SK-N-SH (cell line): ENCODE measurements around the gene NPAS3. TPM values are rescaled to one million over a fixed set of nuclear protein-coding genes. Genes with fewer than 3 reads are reported as not detected.

ENCODE experiments used
- CTCF ChIA-PET: fragments of 300-600, 350-600 bp; formaldehyde crosslinking; extraction: SDS; loops from one replicate; lab custom pipeline; 2021; lab: Yijun Ruan, JAX
- POLR2A ChIA-PET: fragments of 350-600 bp; sonication (Branson Sonifier 250); formaldehyde crosslinking; extraction: SDS; loops from one replicate; lab custom pipeline; 2020; ENCODE audit warnings: antibody characterized with exemption, inconsistent platforms; lab: Yijun Ruan, JAX
- DNase-seq: peaks from one replicate; pipeline ENCODE4 v3.0.0; 2012
- H2AFZ ChIP-seq: fragments of 200-600 bp; sonication (generic); 2 replicates; pipeline ENCODE4 v1.8.1; 2016; ENCODE audit warnings: antibody characterized with exemption, mild to moderate bottlenecking, low read depth
- H3F3A ChIP-seq: fragments of 200-600 bp; sonication (generic); replicated peaks from 2 replicates; pipeline ENCODE3; 2016; ENCODE audit warnings: antibody characterized with exemption, mild to moderate bottlenecking; ENCODE audit not compliant: insufficient read depth
- H3K27ac ChIP-seq, 2 experiments: fragments of 200-500 bp in 1 of 2; fragments of 200-600 bp in 1 of 2; sonication (Bioruptor generic) in 1 of 2; sonication (generic), shearing (Covaris generic) in 1 of 2; 2 replicates each; pipeline versions ENCODE4 v1.5.1 to v1.6.1; 2014 to 2016; ENCODE audit warnings: low read depth in 2 of 2, inconsistent platforms in 1 of 2, low read length in 1 of 2, mild to moderate bottlenecking in 1 of 2, mixed read lengths in 1 of 2
- H3K27me3 ChIP-seq: fragments of 200-600 bp; sonication (generic), shearing (Covaris generic); 2 replicates; pipeline ENCODE4 v1.6.1; 2016; ENCODE audit warnings: mixed run types; ENCODE audit not compliant: insufficient read depth
- H3K36me3 ChIP-seq, 2 experiments: fragments of 200-500 bp in 1 of 2; fragments of 200-600 bp in 1 of 2; sonication (Bioruptor generic) in 1 of 2; sonication (generic) in 1 of 2; replicated peaks in 1 of 2; 2 replicates each; pipeline versions ENCODE3 to v1.5.1; 2014 to 2016; ENCODE audit warnings: low read length in 1 of 2, mild to moderate bottlenecking in 1 of 2; ENCODE audit not compliant: insufficient read depth in 2 of 2, control insufficient read depth in 1 of 2
- H3K4me1 ChIP-seq, 2 experiments: fragments of 200-500 bp in 1 of 2; fragments of 200-600 bp in 1 of 2; sonication (Bioruptor generic) in 1 of 2; sonication (generic), shearing (Covaris generic) in 1 of 2; 2 replicates each; pipeline versions ENCODE4 v1.5.1 to v1.6.1; 2014 to 2016; ENCODE audit warnings: low read depth in 1 of 2, low read length in 1 of 2, mixed run types in 1 of 2; ENCODE audit not compliant: insufficient read depth in 2 of 2, control insufficient read depth in 1 of 2
- H3K4me2 ChIP-seq: fragments of 200-600 bp; sonication (generic), shearing (Covaris generic); 2 replicates; pipeline ENCODE4 v1.6.1; 2017; ENCODE audit warnings: mixed run types
- H3K4me3 ChIP-seq, 2 experiments: fragments of 200-500 bp in 1 of 2; fragments of 200-600 bp in 1 of 2; sonication (Bioruptor generic) in 1 of 2; sonication (generic), shearing (Covaris generic) in 1 of 2; 2 replicates each; pipeline versions ENCODE4 v1.5.1 to v1.8.1; 2014 to 2016; ENCODE audit warnings: low read depth in 2 of 2, inconsistent platforms in 1 of 2, low read length in 1 of 2, mild to moderate bottlenecking in 1 of 2, mixed read lengths in 1 of 2, moderate library complexity in 1 of 2
- H3K79me2 ChIP-seq: fragments of 200-600 bp; sonication (generic); 2 replicates; pipeline ENCODE4 v1.8.1; 2017; ENCODE audit warnings: mild to moderate bottlenecking; ENCODE audit not compliant: insufficient read depth
- H3K9ac ChIP-seq: fragments of 200-600 bp; sonication (generic); 2 replicates; pipeline ENCODE4 v1.6.1; 2017; ENCODE audit warnings: mixed run types
- H3K9me2 ChIP-seq: fragments of 200-600 bp; sonication (generic); 2 replicates; pipeline ENCODE4 v1.6.1; 2017; ENCODE audit warnings: mixed run types
- H3K9me3 ChIP-seq: fragments of 200-600 bp; sonication (generic); 2 replicates; pipeline ENCODE4 v1.6.1; 2017; ENCODE audit warnings: mixed run types, mild to moderate bottlenecking, moderate library complexity
- H4K20me1 ChIP-seq: fragments of 200-600 bp; sonication (generic); 2 replicates; pipeline ENCODE4 v1.6.1; 2017; ENCODE audit warnings: mild to moderate bottlenecking, mixed run types; ENCODE audit not compliant: insufficient read depth
- FOXJ3 ChIP-seq: sonication (generic); formaldehyde crosslinking; IDR thresholded peaks from 2 replicates; pipeline ENCODE4 v1.5.1; 2020; ENCODE audit warnings: mild to moderate bottlenecking, missing genetic modification reagents
- IRF3 ChIP-seq: fragments of 150-350 bp; IDR thresholded peaks from 2 replicates; pipeline ENCODE4 v1.6.1; 2016; ENCODE audit warnings: mild to moderate bottlenecking, low read depth, low read length
- JUND ChIP-seq: IDR thresholded peaks from 2 replicates; pipeline ENCODE4 v1.4.0; 2012
- MAX ChIP-seq: IDR thresholded peaks from 2 replicates; pipeline ENCODE4 v1.4.0; 2012; ENCODE audit warnings: low read depth
- MEF2A ChIP-seq: IDR thresholded peaks from 2 replicates; pipeline ENCODE4 v1.4.0; 2012; ENCODE audit warnings: low read depth, borderline replicate concordance
- MXI1 ChIP-seq: IDR thresholded peaks from 2 replicates; pipeline ENCODE4 v1.6.1; 2012; ENCODE audit warnings: mild to moderate bottlenecking, low read depth, low read length, improper control_type of control experiment
- NFIC ChIP-seq: IDR thresholded peaks from 2 replicates; pipeline ENCODE4 v1.4.0; 2012; ENCODE audit warnings: borderline replicate concordance
- TCF12 ChIP-seq: IDR thresholded peaks from 2 replicates; pipeline ENCODE4 v1.4.0; 2012
- ZBTB33 ChIP-seq: IDR thresholded peaks from 2 replicates; pipeline ENCODE4 v1.4.0; 2012; ENCODE audit warnings: low read depth, borderline replicate concordance
- WGBS: methylation state at CpG from one replicate; pipeline ENCODE4 v1.1.6; 2017; ENCODE audit warnings: low lambda C conversion rate; 5-methylcytosine and 5-hydroxymethylcytosine counted together
- polyA plus RNA-seq, 3 experiments: library from polyadenylated mRNA; depleted of rRNA; stranded (reverse); fragments of >200 nt; gene quantifications; 2 replicates each; pipeline ENCODE4 v1.2.3, GENCODE V29; 2012
- TF ChIP-seq, protein P1 (sequence below): IDR thresholded peaks from 2 replicates; pipeline ENCODE4 v1.6.1; 2012; ENCODE audit warnings: mild to moderate bottlenecking, low read depth, low read length, moderate library complexity
- TF ChIP-seq, protein P2 (sequence below): fragments of 200-600 bp; sonication (generic); IDR thresholded peaks from 2 replicates; pipeline ENCODE4 v1.6.1; 2017; ENCODE audit warnings: antibody characterized with exemption, mild to moderate bottlenecking, moderate library complexity

The NPAS3 gene
- polyA plus RNA-seq, 1 of the 3 experiments (the other 2 are of a cell fraction): 4.3 TPM

- TF ChIP-seq IRF3 (no peak), FOXJ3 (CRISPR knock-in tag) (no peak), NFIC (no peak), TCF12 (no peak)
- TF ChIP-seq, protein P1, sequence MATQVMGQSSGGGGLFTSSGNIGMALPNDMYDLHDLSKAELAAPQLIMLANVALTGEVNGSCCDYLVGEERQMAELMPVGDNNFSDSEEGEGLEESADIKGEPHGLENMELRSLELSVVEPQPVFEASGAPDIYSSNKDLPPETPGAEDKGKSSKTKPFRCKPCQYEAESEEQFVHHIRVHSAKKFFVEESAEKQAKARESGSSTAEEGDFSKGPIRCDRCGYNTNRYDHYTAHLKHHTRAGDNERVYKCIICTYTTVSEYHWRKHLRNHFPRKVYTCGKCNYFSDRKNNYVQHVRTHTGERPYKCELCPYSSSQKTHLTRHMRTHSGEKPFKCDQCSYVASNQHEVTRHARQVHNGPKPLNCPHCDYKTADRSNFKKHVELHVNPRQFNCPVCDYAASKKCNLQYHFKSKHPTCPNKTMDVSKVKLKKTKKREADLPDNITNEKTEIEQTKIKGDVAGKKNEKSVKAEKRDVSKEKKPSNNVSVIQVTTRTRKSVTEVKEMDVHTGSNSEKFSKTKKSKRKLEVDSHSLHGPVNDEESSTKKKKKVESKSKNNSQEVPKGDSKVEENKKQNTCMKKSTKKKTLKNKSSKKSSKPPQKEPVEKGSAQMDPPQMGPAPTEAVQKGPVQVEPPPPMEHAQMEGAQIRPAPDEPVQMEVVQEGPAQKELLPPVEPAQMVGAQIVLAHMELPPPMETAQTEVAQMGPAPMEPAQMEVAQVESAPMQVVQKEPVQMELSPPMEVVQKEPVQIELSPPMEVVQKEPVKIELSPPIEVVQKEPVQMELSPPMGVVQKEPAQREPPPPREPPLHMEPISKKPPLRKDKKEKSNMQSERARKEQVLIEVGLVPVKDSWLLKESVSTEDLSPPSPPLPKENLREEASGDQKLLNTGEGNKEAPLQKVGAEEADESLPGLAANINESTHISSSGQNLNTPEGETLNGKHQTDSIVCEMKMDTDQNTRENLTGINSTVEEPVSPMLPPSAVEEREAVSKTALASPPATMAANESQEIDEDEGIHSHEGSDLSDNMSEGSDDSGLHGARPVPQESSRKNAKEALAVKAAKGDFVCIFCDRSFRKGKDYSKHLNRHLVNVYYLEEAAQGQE: no peak
Observed at GRCh38 chr14:33758547-33758946, 819.9 kb downstream of the NPAS3 start (continued).

- no peak overlapping the region for H3K4me2 ChIP-seq
- H3K27ac ChIP-seq: no peak overlapping the region
- TF ChIP-seq, protein P1: no peak
- TF ChIP-seq MXI1: no peak
- no peak for TF ChIP-seq MAX
- no peak for TF ChIP-seq MEF2A
- no peak for TF ChIP-seq JUND
- TF ChIP-seq, protein P2, sequence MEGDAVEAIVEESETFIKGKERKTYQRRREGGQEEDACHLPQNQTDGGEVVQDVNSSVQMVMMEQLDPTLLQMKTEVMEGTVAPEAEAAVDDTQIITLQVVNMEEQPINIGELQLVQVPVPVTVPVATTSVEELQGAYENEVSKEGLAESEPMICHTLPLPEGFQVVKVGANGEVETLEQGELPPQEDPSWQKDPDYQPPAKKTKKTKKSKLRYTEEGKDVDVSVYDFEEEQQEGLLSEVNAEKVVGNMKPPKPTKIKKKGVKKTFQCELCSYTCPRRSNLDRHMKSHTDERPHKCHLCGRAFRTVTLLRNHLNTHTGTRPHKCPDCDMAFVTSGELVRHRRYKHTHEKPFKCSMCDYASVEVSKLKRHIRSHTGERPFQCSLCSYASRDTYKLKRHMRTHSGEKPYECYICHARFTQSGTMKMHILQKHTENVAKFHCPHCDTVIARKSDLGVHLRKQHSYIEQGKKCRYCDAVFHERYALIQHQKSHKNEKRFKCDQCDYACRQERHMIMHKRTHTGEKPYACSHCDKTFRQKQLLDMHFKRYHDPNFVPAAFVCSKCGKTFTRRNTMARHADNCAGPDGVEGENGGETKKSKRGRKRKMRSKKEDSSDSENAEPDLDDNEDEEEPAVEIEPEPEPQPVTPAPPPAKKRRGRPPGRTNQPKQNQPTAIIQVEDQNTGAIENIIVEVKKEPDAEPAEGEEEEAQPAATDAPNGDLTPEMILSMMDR: no peak
- TF ChIP-seq ZBTB33: no peak
- TF ChIP-seq, all 33 proteins: peak for 0
- H3K9me3 ChIP-seq: no peaks in the 10 kb centered on the region
- H3K9ac ChIP-seq: no peak overlapping the region
- no peaks in the 10 kb centered on the region for H3K36me3 ChIP-seq
- 56% methylated on average over 4 of the region's 4 CpGs for WGBS
- H3K4me3 ChIP-seq: no peak overlapping the region
- DNase-seq: no peak
- POLR2A ChIA-PET: no interaction called here
- H4K20me1 ChIP-seq: no peaks in the 10 kb centered on the region
- H2AFZ ChIP-seq: no peak overlapping the region
- H3F3A ChIP-seq: no peaks in the 10 kb centered on the region
- CTCF ChIA-PET: no interaction called here
- H3K27me3 ChIP-seq: no peaks in the 10 kb centered on the region
- H3K79me2 ChIP-seq: no peaks in the 10 kb centered on the region
- H3K4me1 ChIP-seq: peaks cover 9 to 40% of the 10 kb centered on the region in 2 experiments
- H3K9me2 ChIP-seq: no peaks in the 10 kb centered on the region
Observed at GRCh38 chr14:33762161-33762851, 823.6 kb downstream of the NPAS3 start.
